Upper lobe of right lung (tissue), 1 donor: ENCODE results near the gene PDE4B. TPM values are rescaled to one million over a fixed set of nuclear protein-coding genes. Genes with fewer than 3 reads are reported as not detected.

Experiments used
- ATAC-seq: fragments of 200-7000 bp; cut with Tn5 transposase; one replicate; pipeline ENCODE4 v1.9.1; 2020; ENCODE audit warnings: mild to moderate bottlenecking, moderate library complexity
- DNase-seq: peaks from one replicate; pipeline ENCODE4 v3.0.0-alpha.2; 2020
- H3K27ac ChIP-seq: fragments of 200-600 bp; one replicate; pipeline ENCODE4 v1.8.0; 2022
- H3K27me3 ChIP-seq: fragments of 200-600 bp; one replicate; pipeline ENCODE4 v1.8.0; 2022; ENCODE audit warnings: mild to moderate bottlenecking
- H3K36me3 ChIP-seq: fragments of 200-600 bp; one replicate; pipeline ENCODE4 v1.8.0; 2022
- H3K4me1 ChIP-seq: fragments of 200-600 bp; one replicate; pipeline ENCODE4 v1.8.0; 2022
- H3K4me3 ChIP-seq: fragments of 200-600 bp; one replicate; pipeline ENCODE4 v1.8.0; 2022; ENCODE audit warnings: mild to moderate bottlenecking
- H3K9me3 ChIP-seq: fragments of 200-600 bp; one replicate; pipeline ENCODE4 v1.8.0; 2022
- CTCF ChIP-seq: fragments of 200-600 bp; IDR thresholded peaks from one replicate; pipeline ENCODE4 v1.8.0; 2022; ENCODE audit warnings: antibody characterized with exemption
- intact Hi-C: fragments of 100-400 bp; cut with DNase I; formaldehyde crosslinking; loops from one replicate; pipeline ENCODE4 v1.11.0; 2022
- total RNA-seq: library from RNA; stranded (reverse); fragmentation: NEBNext Ultra II Directional; extraction: Animal tissue kit (Norgen Biotek cat#: 25700); gene quantifications from one replicate; pipeline ENCODE4 v1.2.1, GENCODE V29; 2021
- donor health status: DM: no; HTN: yes; CAD: no; lungs with severe emphysema.

The PDE4B gene
- total RNA-seq, 1 donor from 2014 or later, result 14.3 TPM

GRCh38 chr1:66284746-66285145 lies 492.1 kb downstream of the PDE4B start:
- Histone ChIP-seq H3K27me3 (no peaks in the 10 kb centered on the region), H3K36me3 (no peaks in the 10 kb centered on the region), H3K4me1 (peaks cover 20% of the 10 kb centered on the region), H3K9me3 (no peaks in the 10 kb centered on the region), H3K27ac (no peak overlapping the region), H3K4me3 (no peak overlapping the region)
- TF ChIP-seq CTCF, result no peak
- no peak for ATAC-seq
- no peak for DNase-seq
- intact Hi-C loops, result no loop called here

- no peak for TF ChIP-seq CTCF
Observed at GRCh38 chr1:66285618-66286270, 493.0 kb downstream of the PDE4B start.

GRCh38 chr1:66286307-66286706 lies 493.6 kb downstream of the PDE4B start:
- DNase-seq (no peak), ATAC-seq (no peak)
- H3K4me1 ChIP-seq, result peaks cover 20% of the 10 kb centered on the region
- no peak overlapping the region for H3K27ac ChIP-seq
- H3K27me3 ChIP-seq, result no peaks in the 10 kb centered on the region
- H3K9me3 ChIP-seq, result no peaks in the 10 kb centered on the region
- intact Hi-C loops, result no loop called here
- H3K36me3 ChIP-seq, result no peaks in the 10 kb centered on the region
- TF ChIP-seq CTCF, result no peak
- H3K4me3 ChIP-seq, result no peak overlapping the region

More at GRCh38 chr1:66285618-66286270, 493.0 kb downstream of the PDE4B start:
- no peak for ATAC-seq
- no peak overlapping the region for H3K4me3 ChIP-seq
- intact Hi-C loops, result no loop called here
- no peaks in the 10 kb centered on the region for H3K36me3 ChIP-seq
- no peak overlapping the region for H3K27ac ChIP-seq
- no peak for DNase-seq
- H3K9me3 ChIP-seq, result no peaks in the 10 kb centered on the region
- H3K4me1 ChIP-seq, result peaks cover 20% of the 10 kb centered on the region
- H3K27me3 ChIP-seq, result no peaks in the 10 kb centered on the region

- Histone ChIP-seq H3K4me3 (no peak overlapping the region), H3K27me3 (no peaks in the 10 kb centered on the region), H3K4me1 (peaks cover 7% of the 10 kb centered on the region), H3K36me3 (no peaks in the 10 kb centered on the region), H3K9me3 (no peaks in the 10 kb centered on the region), H3K27ac (no peak overlapping the region)
- TF ChIP-seq CTCF, result no peak
- DNase-seq (no peak), ATAC-seq (no peak)
- intact Hi-C loops, result no loop called here
Observed at GRCh38 chr1:66288048-66288447, 495.4 kb downstream of the PDE4B start.

- Histone ChIP-seq H3K36me3 (no peaks in the 10 kb centered on the region), H3K27ac (no peak overlapping the region), H3K9me3 (no peaks in the 10 kb centered on the region), H3K4me3 (no peak overlapping the region), H3K4me1 (no peaks in the 10 kb centered on the region), H3K27me3 (no peaks in the 10 kb centered on the region)
- intact Hi-C loops, result no loop called here
- DNase-seq, result no peak
- no peak for TF ChIP-seq CTCF
- ATAC-seq, result no peak
Observed at GRCh38 chr1:66290761-66291530, 498.3 kb downstream of the PDE4B start.
